Immature natural killer cell (primary cell): ENCODE measurements around the gene WDR1. TPM values are rescaled to one million over a fixed set of nuclear protein-coding genes. Genes with fewer than 3 reads are reported as not detected.

ENCODE experiments used
- DNase-seq, 3 donors: peaks; one replicate each; pipeline ENCODE4 v3.0.0; 2022; ENCODE audit warnings: mixed read lengths in 1 of 3
- H3K27ac Mint-ChIP-seq, 6 donors: one replicate each; pipeline ENCODE4 v1.8.0; 2020; ENCODE audit warnings: mixed read lengths in 6 of 6, mild to moderate bottlenecking in 5 of 6, inconsistent platforms in 4 of 6, moderate library complexity in 3 of 6
- H3K27me3 Mint-ChIP-seq, 3 donors: one replicate each; pipeline ENCODE4 v1.8.0; 2020 to 2021; ENCODE audit warnings: low read depth in 3 of 3, mild to moderate bottlenecking in 3 of 3, mixed read lengths in 3 of 3, moderate library complexity in 3 of 3, inconsistent platforms in 1 of 3
- H3K36me3 Mint-ChIP-seq, 3 donors: one replicate each; pipeline ENCODE4 v1.8.0; 2020; ENCODE audit warnings: mixed read lengths in 3 of 3, inconsistent platforms in 2 of 3, mild to moderate bottlenecking in 2 of 3
- H3K4me1 Mint-ChIP-seq, 2 donors: one replicate each; pipeline ENCODE4 v1.8.0; 2020; ENCODE audit warnings: inconsistent platforms in 2 of 2, mild to moderate bottlenecking in 2 of 2, mixed read lengths in 2 of 2, moderate library complexity in 1 of 2
- H3K4me3 Mint-ChIP-seq, 5 donors: one replicate each; pipeline ENCODE4 v1.8.0; 2020; ENCODE audit warnings: mild to moderate bottlenecking in 5 of 5, mixed read lengths in 5 of 5, inconsistent platforms in 3 of 5, moderate library complexity in 3 of 5
- H3K9me3 Mint-ChIP-seq, 6 donors: one replicate each; pipeline ENCODE4 v1.8.0; 2020; ENCODE audit warnings: mild to moderate bottlenecking in 6 of 6, mixed read lengths in 6 of 6, inconsistent platforms in 4 of 6, moderate library complexity in 3 of 6
- polyA plus RNA-seq, 3 donors: library from polyadenylated mRNA; unstranded; fragments of 300-500 nt; fragmentation: Illumina TruSeq; gene quantifications; one replicate each; pipeline ENCODE4 v1.2.3, GENCODE V29; 2021

The WDR1 gene, protein sequence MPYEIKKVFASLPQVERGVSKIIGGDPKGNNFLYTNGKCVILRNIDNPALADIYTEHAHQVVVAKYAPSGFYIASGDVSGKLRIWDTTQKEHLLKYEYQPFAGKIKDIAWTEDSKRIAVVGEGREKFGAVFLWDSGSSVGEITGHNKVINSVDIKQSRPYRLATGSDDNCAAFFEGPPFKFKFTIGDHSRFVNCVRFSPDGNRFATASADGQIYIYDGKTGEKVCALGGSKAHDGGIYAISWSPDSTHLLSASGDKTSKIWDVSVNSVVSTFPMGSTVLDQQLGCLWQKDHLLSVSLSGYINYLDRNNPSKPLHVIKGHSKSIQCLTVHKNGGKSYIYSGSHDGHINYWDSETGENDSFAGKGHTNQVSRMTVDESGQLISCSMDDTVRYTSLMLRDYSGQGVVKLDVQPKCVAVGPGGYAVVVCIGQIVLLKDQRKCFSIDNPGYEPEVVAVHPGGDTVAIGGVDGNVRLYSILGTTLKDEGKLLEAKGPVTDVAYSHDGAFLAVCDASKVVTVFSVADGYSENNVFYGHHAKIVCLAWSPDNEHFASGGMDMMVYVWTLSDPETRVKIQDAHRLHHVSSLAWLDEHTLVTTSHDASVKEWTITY
- 100 to 1,000 TPM; 339 to 509 (median 401) TPM for polyA plus RNA-seq

DNA sequence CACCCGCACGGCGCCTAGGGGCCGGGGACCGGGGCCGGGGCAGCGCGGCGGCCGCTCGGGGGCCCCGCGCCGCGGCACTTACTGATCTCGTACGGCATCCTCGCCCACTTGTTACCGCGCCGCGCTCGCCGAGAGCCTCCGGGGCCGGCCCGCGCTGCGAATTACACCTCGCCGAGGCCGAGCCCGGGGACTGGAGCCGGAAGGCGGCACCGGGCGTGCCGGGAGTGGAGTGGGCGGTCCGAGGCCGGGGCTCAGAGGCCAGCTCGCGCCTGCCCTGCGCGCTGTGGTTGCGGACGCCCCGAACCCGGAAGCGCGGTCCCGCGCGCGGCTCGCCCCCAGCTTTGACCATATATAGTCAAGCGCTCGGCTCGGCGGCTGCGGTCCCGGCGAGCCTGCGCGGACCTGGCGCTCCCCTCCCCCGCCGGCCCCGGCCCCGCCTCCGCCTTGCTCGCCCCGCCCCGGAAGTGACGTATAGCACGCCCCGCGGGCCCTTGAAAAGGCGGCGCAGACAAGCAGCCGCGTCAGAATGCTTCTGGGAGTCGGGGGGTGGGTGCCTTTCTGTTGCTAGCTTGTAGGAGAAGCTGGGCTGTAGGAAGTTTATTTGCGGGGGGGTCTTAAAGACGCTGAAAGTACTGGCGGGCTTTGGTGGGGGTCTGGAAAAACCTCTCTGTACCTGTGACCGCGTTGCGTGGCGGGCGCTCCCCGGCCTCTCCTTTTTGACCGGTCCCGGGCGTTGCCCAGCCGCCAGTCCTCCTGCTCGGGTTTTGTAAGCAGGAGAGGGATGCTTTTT lies at the start of gene WDR1:
TSS of gene WDR1 (minus strand) at position 231 of the 790 bp plus-strand sequence. CDS start at position 98, 133 bp downstream.
- Mint-ChIP-seq H3K9me3 (no peaks in the 10 kb centered on the region), H3K27me3 (peaks cover 11 to 15% (median 15%) of the 10 kb centered on the region in 3 donors), H3K4me1 (peaks cover 49 to 59% of the 10 kb centered on the region in 2 donors), H3K27ac (peak within 1 kb of the TSS; percentile 94 to 99 (median 98)), H3K4me3 (peak within 1 kb of the TSS; percentile 93 to 95 (median 94)), H3K36me3 (peaks cover 0 to 29% (median 10%) of the 10 kb centered on the region in 3 donors)
- peak; percentile 94 to 96 (median 96) for DNase-seq

DNA sequence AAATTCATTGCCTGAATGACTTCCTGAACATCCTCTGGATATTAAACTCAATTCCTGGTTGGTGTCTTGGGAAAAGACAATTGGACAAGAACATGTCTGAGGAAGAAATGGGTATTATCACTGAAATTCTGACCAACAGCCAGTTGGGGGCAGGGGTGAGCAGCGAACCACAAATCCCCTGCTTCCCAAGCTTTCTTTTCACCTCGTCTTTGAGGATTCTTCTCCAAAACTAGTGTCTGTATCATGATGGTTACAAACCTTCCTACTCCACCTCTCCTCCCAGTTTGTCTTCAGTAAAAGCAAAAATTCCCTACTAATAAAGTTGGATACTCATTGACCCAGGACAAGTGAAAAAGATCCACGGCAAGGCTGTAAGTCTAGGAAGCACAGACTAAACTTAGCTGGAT lies 48.3 kb upstream of the WDR1 start:
- peaks cover 2 to 3% (median 3%) of the 10 kb centered on the region in 3 donors for H3K27me3 Mint-ChIP-seq
- no peaks in the 10 kb centered on the region for H3K36me3 Mint-ChIP-seq
- no peaks in the 10 kb centered on the region for H3K9me3 Mint-ChIP-seq
- H3K4me1 Mint-ChIP-seq: peaks cover 3 to 9% of the 10 kb centered on the region in 2 donors
- DNase-seq: no peak
- no peak overlapping the region for H3K27ac Mint-ChIP-seq
- no peak overlapping the region for H3K4me3 Mint-ChIP-seq

DNA sequence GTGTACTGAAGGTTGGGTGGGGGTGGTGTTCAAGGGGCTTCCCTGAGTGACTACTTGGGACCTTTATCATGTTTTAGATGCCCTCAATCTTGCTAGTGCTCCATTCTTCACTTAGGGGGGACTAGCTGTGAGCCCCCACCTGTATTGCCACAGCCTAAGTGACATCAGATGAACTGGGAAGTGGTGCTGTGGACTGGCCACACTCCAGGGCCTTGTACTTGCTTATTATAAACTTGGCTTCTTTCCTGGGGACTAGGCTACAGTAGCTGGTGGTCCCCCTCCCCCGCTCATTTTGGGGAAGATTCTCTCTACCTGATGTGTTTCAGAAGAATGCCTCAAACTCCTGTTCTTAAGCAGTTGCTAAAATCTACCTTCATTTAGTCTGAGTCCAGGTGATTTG lies 46.7 kb upstream of the WDR1 start:
- peaks cover 2 to 5% (median 3%) of the 10 kb centered on the region in 3 donors for H3K27me3 Mint-ChIP-seq
- no peak overlapping the region for H3K27ac Mint-ChIP-seq
- H3K4me3 Mint-ChIP-seq: no peak overlapping the region
- no peaks in the 10 kb centered on the region for H3K9me3 Mint-ChIP-seq
- peaks cover 3 to 9% of the 10 kb centered on the region in 2 donors for H3K4me1 Mint-ChIP-seq
- no peaks in the 10 kb centered on the region for H3K36me3 Mint-ChIP-seq
- no peak for DNase-seq

DNA sequence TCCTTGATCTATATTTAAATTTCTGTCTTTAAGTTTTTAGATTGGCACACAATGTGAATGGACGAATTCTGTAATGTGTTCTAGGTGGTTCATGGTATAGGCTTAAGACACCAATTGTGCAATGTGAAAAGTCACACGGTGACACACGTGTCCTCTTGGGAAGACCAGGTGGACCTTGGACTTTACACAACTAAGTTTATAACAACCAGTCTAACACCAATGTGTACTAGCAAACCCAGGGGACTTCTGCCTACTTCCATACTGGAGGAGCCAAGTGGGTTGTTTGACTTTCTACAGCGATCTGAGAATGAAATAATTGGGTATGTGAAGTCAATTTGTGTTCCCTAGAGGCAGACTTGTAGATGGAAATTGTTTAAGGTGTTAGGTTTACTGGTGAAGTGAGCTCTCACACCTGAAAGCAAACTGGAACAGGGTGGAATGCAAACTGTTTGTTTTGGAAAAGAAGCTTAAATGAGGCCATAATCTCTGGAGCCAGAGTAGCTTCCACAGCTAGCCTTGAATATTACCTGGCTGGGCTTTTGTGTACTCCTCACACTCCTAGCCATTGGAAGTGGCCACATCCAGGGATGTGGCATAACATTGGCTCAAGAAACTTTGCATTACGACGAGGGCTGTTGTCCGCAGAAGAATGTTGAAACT lies 45.9 kb upstream of the WDR1 start:
- H3K27ac Mint-ChIP-seq: no peak overlapping the region
- no peaks in the 10 kb centered on the region for H3K9me3 Mint-ChIP-seq
- H3K36me3 Mint-ChIP-seq: no peaks in the 10 kb centered on the region
- DNase-seq: no peak
- H3K27me3 Mint-ChIP-seq: peaks cover 2 to 5% (median 3%) of the 10 kb centered on the region in 3 donors
- no peak overlapping the region for H3K4me3 Mint-ChIP-seq
- peaks cover 3 to 9% of the 10 kb centered on the region in 2 donors for H3K4me1 Mint-ChIP-seq

DNA sequence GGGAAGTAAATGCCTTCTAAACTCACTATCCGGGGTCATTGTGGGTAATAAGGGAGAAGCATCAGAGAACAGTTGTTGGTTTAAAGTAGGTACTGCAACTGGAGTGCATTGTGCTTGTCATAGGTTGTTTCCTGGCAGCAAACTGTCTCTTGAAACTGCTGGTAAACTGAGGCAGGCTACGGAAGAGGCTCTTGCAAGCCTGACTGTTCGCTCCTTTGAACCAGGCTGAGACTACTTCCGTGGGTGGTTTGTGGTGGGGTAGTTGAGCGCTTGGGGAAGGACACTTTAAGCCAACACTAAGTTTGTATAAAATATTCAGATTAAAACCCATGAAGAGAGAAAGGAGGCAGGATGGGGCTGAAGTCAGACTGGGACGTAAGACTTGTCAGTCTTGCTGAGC lies 45.2 kb upstream of the WDR1 start:
- no peaks in the 10 kb centered on the region for H3K9me3 Mint-ChIP-seq
- H3K27me3 Mint-ChIP-seq: peaks cover 2 to 5% (median 3%) of the 10 kb centered on the region in 3 donors
- no peak overlapping the region for H3K27ac Mint-ChIP-seq
- H3K4me1 Mint-ChIP-seq: peaks cover 3 to 9% of the 10 kb centered on the region in 2 donors
- no peak for DNase-seq
- no peak overlapping the region for H3K4me3 Mint-ChIP-seq
- H3K36me3 Mint-ChIP-seq: no peaks in the 10 kb centered on the region

DNA sequence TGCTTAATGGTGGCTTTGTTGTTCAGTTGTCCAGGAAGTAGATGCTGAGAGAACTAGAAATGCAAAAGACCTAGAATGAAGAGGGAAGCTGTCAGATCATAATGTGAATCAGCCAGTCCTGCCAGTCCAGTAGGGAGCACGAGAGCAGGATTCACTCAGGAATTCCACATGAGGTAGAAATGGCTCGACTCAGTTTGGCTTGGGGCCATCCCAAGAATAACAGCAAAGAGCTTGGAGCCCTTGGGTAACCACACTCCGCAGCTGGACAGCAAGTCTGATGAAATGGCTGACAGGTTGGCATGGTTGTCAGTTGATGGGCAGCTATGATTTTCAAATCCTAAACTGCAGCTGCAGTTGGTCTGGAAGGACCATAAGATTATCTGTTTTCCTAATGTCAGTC lies 44.5 kb upstream of the WDR1 start:
- Mint-ChIP-seq H3K4me1 (peaks cover 3 to 9% of the 10 kb centered on the region in 2 donors), H3K27ac (no peak overlapping the region), H3K27me3 (peaks cover 2 to 5% (median 3%) of the 10 kb centered on the region in 3 donors), H3K4me3 (no peak overlapping the region), H3K36me3 (no peaks in the 10 kb centered on the region), H3K9me3 (no peaks in the 10 kb centered on the region)
- no peak for DNase-seq

DNA sequence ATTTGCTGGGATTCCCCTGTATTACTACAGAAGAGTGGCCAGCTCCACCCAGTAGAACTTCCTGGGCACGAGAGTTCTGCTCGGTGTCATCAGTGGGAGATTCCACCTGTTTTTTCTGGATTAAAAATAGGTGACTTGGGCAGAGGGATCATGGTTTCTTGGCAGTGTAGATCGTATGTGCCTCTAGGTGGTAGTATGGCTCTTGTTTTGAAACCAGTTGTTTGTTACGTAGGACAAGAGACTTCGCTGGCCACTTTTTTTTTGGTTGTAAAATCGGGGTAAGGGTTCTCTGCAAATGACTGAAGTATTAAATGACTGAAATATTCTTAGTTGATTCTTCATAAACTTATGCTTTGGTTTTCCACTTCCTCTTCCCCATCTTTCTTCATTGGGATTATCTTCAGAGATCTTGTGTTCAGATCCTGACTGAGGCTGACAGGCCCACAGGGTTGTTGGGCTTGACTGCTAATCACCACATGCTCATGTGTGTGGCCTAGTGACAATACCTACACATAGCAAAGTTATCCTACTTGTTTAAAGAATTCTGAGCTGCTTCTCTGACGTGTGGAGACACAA lies 43.8 kb upstream of the WDR1 start:
- DNase-seq: no peak
- no peaks in the 10 kb centered on the region for H3K36me3 Mint-ChIP-seq

DNA sequence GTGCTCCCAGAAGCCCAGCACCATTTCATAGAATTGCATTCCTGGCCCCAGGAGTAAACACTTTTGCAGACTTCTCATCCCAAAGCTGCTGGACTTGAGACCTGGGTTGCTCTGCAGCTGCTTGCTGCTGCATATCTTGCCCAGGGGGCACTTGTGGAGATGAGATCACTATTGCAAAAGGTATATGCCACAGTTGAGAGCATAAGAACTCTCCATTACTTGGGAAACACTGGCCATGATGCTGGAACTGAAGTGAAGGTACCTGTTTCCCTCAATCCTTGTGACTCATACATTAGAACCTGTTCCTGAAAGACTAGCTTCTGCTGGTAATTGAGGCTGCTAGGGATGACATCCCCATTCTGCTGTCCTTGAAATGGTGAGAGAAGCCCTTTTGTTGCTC lies 43.1 kb upstream of the WDR1 start:
- Mint-ChIP-seq H3K27me3 (peaks cover 1 to 5% (median 2%) of the 10 kb centered on the region in 3 donors), H3K9me3 (no peaks in the 10 kb centered on the region), H3K4me1 (peaks cover 3 to 9% of the 10 kb centered on the region in 2 donors), H3K4me3 (no peak overlapping the region), H3K27ac (no peak overlapping the region), H3K36me3 (no peaks in the 10 kb centered on the region)
- no peak for DNase-seq

More for the DNA sequence above, 43.8 kb upstream of the WDR1 start:
- H3K27me3 Mint-ChIP-seq: peaks cover 1 to 5% (median 2%) of the 10 kb centered on the region in 3 donors
- peak overlapping the region in 1 of 6 donors; percentile 19 for H3K27ac Mint-ChIP-seq
- H3K4me3 Mint-ChIP-seq: no peak overlapping the region
- peaks cover 3 to 9% of the 10 kb centered on the region in 2 donors for H3K4me1 Mint-ChIP-seq
- no peaks in the 10 kb centered on the region for H3K9me3 Mint-ChIP-seq

DNA sequence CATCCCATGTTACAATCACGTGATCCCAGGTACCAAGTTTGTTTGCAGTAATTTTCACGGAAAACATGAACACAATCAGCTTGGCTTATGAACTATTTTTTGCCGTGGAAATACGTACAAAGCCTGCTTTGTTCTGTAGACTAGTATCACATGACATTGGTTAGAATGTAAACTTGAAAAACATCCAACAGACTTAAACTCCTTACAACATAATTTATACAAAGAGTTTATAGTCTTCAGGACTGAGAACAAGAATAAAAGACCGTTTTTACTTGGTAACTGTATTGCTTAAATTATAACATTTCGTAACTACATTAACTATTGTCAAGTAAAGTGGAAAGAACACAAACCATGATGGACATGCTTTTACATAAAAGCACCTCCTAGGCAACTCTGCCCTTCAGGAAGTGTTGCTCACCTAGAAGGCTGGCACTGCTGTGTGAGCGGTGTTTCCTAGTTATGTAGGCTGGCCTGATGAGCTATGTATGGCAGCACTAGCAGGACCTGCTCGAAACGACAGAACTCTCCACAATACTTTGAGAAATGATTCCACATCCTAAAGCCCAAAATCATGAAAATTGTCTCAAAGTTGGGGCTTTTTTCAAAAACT lies 41.8 kb upstream of the WDR1 start:
- Mint-ChIP-seq H3K9me3 (no peaks in the 10 kb centered on the region), H3K27ac (no peak overlapping the region), H3K36me3 (no peaks in the 10 kb centered on the region), H3K4me3 (no peak overlapping the region), H3K4me1 (peaks cover 3 to 9% of the 10 kb centered on the region in 2 donors), H3K27me3 (peaks cover 0 to 2% (median 2%) of the 10 kb centered on the region in 3 donors)
- DNase-seq: no peak

DNA sequence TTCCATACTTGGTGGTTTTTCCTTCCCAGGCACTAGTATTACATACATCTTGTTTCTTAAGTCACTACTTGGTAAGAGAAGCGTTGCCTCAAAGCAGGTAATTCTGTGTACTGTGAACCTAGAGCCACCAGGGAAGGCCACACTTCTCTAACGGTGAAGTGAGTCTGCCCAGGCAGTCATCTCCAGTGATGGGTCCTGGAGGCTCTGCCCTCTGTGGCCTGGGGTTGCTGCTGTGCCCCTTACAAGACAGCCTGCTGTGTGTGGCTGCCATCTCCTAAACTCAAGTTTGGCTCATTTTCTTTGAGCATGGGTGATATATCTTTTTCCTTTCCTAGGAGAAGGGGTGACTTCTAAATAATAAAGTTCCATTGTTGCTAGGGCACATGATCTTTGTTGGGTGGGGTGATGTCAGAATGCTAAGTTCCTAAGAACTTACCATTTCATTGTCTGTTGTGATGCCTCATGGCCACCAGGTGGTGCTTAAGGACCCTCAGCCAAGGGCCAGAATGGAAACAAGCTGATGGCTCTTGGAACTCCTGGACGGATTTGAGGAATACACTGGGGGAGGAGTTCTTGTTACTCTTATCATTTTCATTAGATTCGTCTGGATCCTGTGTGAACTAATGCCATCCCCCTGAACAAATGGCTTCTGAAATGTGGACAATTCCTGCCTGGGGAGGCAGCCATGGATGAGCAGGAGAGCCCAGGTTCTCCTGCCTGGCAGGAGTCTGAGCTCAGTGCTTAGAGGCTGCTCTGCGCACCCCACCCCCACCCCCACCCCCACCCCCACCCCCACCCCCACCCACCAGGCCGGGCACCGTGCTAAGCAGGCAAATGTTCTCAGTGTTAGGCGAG lies 41.1 kb upstream of the WDR1 start:
- Mint-ChIP-seq H3K9me3 (no peaks in the 10 kb centered on the region), H3K27me3 (peaks cover 0 to 5% (median 2%) of the 10 kb centered on the region in 3 donors), H3K27ac (no peak overlapping the region), H3K36me3 (no peaks in the 10 kb centered on the region), H3K4me1 (peaks cover 3 to 9% of the 10 kb centered on the region in 2 donors), H3K4me3 (no peak overlapping the region)
- peak; percentile 10 to 32 (median 27) for DNase-seq

DNA sequence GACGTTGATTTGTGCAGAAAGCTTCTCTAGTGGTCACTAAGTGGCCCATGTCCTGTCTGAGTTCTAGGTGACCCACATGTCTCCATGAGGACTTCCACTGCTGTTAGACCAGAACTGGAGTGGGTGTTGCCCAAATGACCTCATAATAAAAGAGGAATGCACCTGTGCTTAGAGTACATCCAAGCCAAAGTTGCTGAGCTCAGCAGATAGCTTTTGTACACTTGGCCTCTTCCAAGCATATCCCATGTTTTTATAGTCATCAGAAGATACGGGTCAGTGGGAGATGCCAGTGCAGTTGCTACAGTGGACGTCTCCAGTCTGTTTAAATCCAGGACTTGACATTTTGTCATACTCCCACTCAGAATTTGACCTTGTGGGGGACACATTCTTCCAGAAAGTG lies 37.6 kb upstream of the WDR1 start:
- no peak overlapping the region for H3K27ac Mint-ChIP-seq
- H3K4me3 Mint-ChIP-seq: no peak overlapping the region
- no peak for DNase-seq
- H3K9me3 Mint-ChIP-seq: no peaks in the 10 kb centered on the region
- no peaks in the 10 kb centered on the region for H3K36me3 Mint-ChIP-seq
- peaks cover 0 to 3% (median 2%) of the 10 kb centered on the region in 3 donors for H3K27me3 Mint-ChIP-seq
- H3K4me1 Mint-ChIP-seq: no peaks in the 10 kb centered on the region

DNA sequence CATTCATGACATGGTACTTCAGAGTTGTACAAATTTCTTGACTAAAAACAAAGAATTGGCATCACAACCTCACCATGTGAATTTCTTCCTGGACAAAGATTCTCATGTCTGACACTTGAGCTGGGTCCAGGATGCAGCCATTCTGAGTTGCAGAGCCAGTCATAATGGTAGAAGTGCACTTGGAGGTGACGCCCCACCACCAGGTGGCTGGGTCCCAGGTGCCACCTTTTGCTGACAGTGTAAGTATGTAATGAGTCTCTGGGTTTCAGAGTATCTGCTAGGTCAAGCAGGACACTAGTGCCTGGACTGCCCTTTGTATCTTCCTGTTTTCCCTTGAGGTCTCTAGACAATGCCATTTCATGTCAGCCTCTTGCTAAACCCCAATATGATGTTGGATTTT lies 36.6 kb upstream of the WDR1 start:
- Mint-ChIP-seq H3K36me3 (no peaks in the 10 kb centered on the region), H3K27ac (no peak overlapping the region), H3K4me1 (no peaks in the 10 kb centered on the region), H3K27me3 (peaks cover 0 to 3% (median 0%) of the 10 kb centered on the region in 3 donors), H3K9me3 (no peaks in the 10 kb centered on the region), H3K4me3 (no peak overlapping the region)
- DNase-seq: no peak
